ENCODE data around the gene MTARC1. TPM values are rescaled to one million over a fixed set of nuclear protein-coding genes. Genes with fewer than 3 reads are reported as not detected.

Gene MTARC1
- total RNA-seq, 1 experiment from 2014 or later, result 1.5 TPM

DNA sequence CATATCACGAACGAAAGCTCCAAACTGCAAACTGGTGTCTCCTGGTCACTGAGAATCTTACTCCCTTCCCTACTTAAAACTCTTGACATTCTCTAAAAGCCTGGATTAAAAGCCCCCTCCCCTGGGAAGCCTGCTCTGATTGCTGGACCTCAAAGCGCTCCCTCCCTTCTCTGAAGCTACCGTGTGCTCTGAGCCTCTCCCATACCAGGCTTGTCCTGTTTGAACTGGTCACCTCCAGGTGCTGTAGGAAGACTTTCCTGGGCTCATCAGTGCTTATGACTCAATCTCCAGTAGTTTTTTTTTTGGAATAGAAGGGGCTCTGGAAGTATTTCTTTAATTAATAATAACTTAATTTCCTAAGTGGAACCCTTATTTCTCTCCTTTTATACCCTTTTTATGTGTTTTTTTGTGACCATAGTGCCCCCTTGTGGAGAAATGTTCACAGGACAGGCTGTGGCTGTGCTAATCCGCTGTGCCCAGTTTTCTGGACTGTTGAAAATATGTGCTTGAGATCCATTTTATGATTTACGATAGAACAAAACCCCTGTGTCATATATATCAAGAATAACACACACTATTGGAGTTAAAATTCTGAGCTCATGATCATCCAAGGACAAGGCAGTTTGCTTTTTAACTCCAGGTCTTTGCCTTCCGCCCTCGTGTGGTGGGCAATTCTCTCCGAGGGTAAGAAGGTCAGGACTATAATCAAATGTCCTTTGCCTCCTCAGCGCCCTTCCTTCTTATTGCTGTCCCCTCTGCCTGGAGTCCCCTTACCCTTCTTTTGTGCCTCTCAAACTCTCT is 16.9 kb downstream of the MTARC1 start:
- no peak overlapping the region for H3K27ac Mint-ChIP-seq (ENCODE audit: low read depth, unreplicated experiment)
- ChIA-PET POLR2A (interaction anchor here (0.6 kb wide), 1 partner anchor 1570 kb away, joined by 3 read pairs; no protein-coding TSS in a partner anchor), CTCF (interaction anchor here (0.5 to 8.0 kb wide), 91 partner anchors 9 to 1644 kb away, joined by 3 to 142 read pairs (median 4); partner anchors contain the start of genes MTARC1 and MTARC2)

DNA sequence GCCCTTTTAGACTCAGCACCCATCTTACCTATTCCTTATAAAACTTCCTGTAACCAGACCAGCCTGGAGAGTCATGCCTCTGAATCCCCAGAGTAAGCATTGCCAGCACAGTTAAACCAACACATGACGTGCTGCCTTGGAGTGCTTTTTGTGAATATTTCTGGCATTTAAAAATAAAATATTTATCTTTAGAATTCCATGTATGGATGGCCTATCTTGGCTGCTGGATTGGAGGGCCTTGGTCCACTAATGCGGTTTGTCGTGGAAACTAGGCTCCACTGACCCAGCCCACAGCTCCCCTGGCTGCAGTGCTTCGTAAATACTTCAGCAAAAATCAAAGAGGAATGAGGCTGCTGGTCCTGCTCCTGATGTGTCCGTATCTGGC is 17.5 kb downstream of the MTARC1 start:
- ChIA-PET CTCF (interaction anchor here (0.5 to 8.0 kb wide), 52 partner anchors 9 to 1467 kb away, joined by 3 to 142 read pairs (median 4); partner anchors contain the start of gene MTARC1), POLR2A (no interaction called here)
- TF ChIP-seq, protein P1, sequence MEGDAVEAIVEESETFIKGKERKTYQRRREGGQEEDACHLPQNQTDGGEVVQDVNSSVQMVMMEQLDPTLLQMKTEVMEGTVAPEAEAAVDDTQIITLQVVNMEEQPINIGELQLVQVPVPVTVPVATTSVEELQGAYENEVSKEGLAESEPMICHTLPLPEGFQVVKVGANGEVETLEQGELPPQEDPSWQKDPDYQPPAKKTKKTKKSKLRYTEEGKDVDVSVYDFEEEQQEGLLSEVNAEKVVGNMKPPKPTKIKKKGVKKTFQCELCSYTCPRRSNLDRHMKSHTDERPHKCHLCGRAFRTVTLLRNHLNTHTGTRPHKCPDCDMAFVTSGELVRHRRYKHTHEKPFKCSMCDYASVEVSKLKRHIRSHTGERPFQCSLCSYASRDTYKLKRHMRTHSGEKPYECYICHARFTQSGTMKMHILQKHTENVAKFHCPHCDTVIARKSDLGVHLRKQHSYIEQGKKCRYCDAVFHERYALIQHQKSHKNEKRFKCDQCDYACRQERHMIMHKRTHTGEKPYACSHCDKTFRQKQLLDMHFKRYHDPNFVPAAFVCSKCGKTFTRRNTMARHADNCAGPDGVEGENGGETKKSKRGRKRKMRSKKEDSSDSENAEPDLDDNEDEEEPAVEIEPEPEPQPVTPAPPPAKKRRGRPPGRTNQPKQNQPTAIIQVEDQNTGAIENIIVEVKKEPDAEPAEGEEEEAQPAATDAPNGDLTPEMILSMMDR (IDR thresholded peaks at IDR 0.05; ENCODE audit: unreplicated experiment), result no peak
- BruUV-seq (replicated peaks), result no TSS peak
- DNase-seq (ENCODE audit: unreplicated experiment), result no peak
- H3K27ac Mint-ChIP-seq (ENCODE audit: low read depth, unreplicated experiment), result no peak overlapping the region
- no peaks in the 10 kb centered on the region for H3K4me1 Mint-ChIP-seq (ENCODE audit: insufficient read depth, unreplicated experiment)
- H3K27me3 Mint-ChIP-seq (ENCODE audit: insufficient read depth, unreplicated experiment), result no peaks in the 10 kb centered on the region
- no peaks in the 10 kb centered on the region for H3K36me3 Mint-ChIP-seq (ENCODE audit: insufficient read depth, unreplicated experiment)
- no peaks in the 10 kb centered on the region for H3K9me3 Mint-ChIP-seq (ENCODE audit: unreplicated experiment)
- intact Hi-C loops (cut with micrococcal nuclease), result no loop called here
- no peak overlapping the region for H3K4me3 Mint-ChIP-seq (ENCODE audit: unreplicated experiment)

More for the DNA sequence above, 16.9 kb downstream of the MTARC1 start:
- Mint-ChIP-seq H3K27me3 (ENCODE audit: insufficient read depth, unreplicated experiment) (no peaks in the 10 kb centered on the region), H3K4me1 (ENCODE audit: insufficient read depth, unreplicated experiment) (no peaks in the 10 kb centered on the region), H3K9me3 (ENCODE audit: unreplicated experiment) (no peaks in the 10 kb centered on the region), H3K36me3 (ENCODE audit: insufficient read depth, unreplicated experiment) (no peaks in the 10 kb centered on the region), H3K4me3 (ENCODE audit: unreplicated experiment) (no peak overlapping the region)
- intact Hi-C loops (cut with micrococcal nuclease), result loop anchor here (1.0 kb wide), 3 partner anchors 27 to 966 kb away; no protein-coding TSS in a partner anchor
- BruUV-seq (replicated peaks), result no TSS peak
- TF ChIP-seq, protein P1 (IDR thresholded peaks at IDR 0.05; ENCODE audit: unreplicated experiment), result peak; percentile 97
- peak; percentile 74 for DNase-seq (ENCODE audit: unreplicated experiment)

DNA sequence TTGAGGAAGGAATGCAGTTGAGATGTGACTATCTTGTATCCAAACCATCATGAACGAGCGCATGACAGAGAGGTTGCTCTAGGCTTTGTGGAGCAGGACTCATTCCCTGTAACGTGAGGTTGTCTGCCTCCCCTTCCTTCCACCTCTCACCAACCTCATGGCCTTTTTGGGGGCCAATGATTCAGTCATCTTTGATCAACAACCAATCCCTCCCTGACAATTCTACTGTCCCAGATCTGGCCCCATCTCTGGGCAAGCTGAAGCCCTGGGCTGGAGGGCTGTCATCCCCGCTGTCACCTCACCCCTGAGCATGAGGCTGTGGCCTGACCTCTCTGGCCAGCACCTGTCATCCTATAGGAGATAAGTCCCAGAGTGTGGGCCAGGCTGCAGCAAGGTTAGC is 19.7 kb downstream of the MTARC1 start:
- BruUV-seq (replicated peaks), result no TSS peak
- Mint-ChIP-seq H3K27me3 (ENCODE audit: insufficient read depth, unreplicated experiment) (no peaks in the 10 kb centered on the region), H3K27ac (ENCODE audit: low read depth, unreplicated experiment) (no peak overlapping the region), H3K4me1 (ENCODE audit: insufficient read depth, unreplicated experiment) (no peaks in the 10 kb centered on the region), H3K36me3 (ENCODE audit: insufficient read depth, unreplicated experiment) (no peaks in the 10 kb centered on the region), H3K4me3 (ENCODE audit: unreplicated experiment) (no peak overlapping the region), H3K9me3 (ENCODE audit: unreplicated experiment) (no peaks in the 10 kb centered on the region)
- POLR2A ChIA-PET, result no interaction called here
- intact Hi-C loops (cut with micrococcal nuclease), result no loop called here
- no peak for DNase-seq (ENCODE audit: unreplicated experiment)
- CTCF ChIA-PET, result interaction anchor here (0.6 to 3.0 kb wide), 8 partner anchors 18 to 1203 kb away, joined by 3 to 15 read pairs (median 6); no protein-coding TSS in a partner anchor
- TF ChIP-seq, protein P1 (IDR thresholded peaks at IDR 0.05; ENCODE audit: unreplicated experiment), result no peak

DNA sequence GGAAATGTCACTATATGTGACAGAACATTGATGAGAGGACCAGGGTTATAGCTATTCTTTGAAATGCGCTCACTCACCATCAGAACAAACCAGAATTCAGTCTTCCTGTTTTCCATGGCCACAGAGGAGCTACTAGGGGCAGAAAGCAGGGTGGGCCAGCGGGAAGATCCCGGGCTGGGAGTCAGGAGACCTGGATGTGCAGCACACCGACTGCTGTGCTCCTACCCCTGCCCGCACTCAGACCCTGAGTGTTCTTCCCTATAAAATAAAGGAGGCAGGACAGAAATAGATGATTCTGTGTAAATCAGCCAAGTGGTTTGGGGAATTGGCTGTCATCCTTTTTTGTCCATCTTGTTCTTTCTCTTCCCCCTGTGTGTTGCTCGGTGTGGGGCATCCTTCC is 21.0 kb downstream of the MTARC1 start:
- no peak overlapping the region for H3K27ac Mint-ChIP-seq (ENCODE audit: low read depth, unreplicated experiment)
- ChIA-PET CTCF (interaction anchor here (0.6 to 3.0 kb wide), 19 partner anchors 8 to 1389 kb away, joined by 3 to 15 read pairs (median 5); no protein-coding TSS in a partner anchor), POLR2A (interaction anchor here (1.3 kb wide), 1 partner anchor 29 kb away, joined by 4 read pairs; no protein-coding TSS in a partner anchor)
- no peaks in the 10 kb centered on the region for H3K9me3 Mint-ChIP-seq (ENCODE audit: unreplicated experiment)
- TF ChIP-seq, protein P1 (IDR thresholded peaks at IDR 0.05; ENCODE audit: unreplicated experiment), result no peak
- no peaks in the 10 kb centered on the region for H3K36me3 Mint-ChIP-seq (ENCODE audit: insufficient read depth, unreplicated experiment)
- BruUV-seq (replicated peaks), result no TSS peak
- no peak for DNase-seq (ENCODE audit: unreplicated experiment)
- H3K4me1 Mint-ChIP-seq (ENCODE audit: insufficient read depth, unreplicated experiment), result no peaks in the 10 kb centered on the region
- no peak overlapping the region for H3K4me3 Mint-ChIP-seq (ENCODE audit: unreplicated experiment)
- H3K27me3 Mint-ChIP-seq (ENCODE audit: insufficient read depth, unreplicated experiment), result no peaks in the 10 kb centered on the region
- intact Hi-C loops (cut with micrococcal nuclease), result no loop called here

Measured in MCF 10A (cell line).